ENCODE results near the gene PLA2G4D.

PLA2G4D gene, protein sequence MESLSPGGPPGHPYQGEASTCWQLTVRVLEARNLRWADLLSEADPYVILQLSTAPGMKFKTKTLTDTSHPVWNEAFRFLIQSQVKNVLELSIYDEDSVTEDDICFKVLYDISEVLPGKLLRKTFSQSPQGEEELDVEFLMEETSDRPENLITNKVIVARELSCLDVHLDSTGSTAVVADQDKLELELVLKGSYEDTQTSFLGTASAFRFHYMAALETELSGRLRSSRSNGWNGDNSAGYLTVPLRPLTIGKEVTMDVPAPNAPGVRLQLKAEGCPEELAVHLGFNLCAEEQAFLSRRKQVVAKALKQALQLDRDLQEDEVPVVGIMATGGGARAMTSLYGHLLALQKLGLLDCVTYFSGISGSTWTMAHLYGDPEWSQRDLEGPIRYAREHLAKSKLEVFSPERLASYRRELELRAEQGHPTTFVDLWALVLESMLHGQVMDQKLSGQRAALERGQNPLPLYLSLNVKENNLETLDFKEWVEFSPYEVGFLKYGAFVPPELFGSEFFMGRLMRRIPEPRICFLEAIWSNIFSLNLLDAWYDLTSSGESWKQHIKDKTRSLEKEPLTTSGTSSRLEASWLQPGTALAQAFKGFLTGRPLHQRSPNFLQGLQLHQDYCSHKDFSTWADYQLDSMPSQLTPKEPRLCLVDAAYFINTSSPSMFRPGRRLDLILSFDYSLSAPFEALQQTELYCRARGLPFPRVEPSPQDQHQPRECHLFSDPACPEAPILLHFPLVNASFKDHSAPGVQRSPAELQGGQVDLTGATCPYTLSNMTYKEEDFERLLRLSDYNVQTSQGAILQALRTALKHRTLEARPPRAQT

DNA sequence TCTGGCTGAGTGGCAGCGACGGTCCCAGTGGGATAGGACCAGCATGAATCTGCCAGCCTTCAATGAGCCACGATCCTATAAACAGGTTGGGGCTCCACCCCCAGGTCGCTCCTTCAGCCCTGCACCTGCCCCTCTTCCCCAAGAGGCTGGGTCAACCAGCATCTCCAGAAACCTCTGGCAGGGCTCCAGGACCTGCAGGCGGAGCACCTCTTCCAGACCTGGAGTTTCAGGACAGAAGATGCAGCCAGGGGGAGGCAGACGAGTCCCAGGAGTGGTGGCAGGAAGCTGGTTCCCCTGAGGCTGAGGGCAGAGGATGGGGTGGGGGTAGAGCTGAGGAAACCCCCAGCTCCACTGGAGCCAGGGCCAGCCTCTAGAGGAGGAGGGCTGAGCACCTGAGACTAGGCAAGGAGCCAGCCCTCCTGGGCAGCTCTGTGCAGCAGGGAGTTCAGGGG, at the start of gene PLA2G4D:
PLA2G4D (minus strand) TSS at position 51 of the 452 bp plus-strand sequence. CDS start 103 bp downstream, outside the sequence.
- no peak for DNase-seq (ENCODE audit: low read depth in 2 of 2)

DNA sequence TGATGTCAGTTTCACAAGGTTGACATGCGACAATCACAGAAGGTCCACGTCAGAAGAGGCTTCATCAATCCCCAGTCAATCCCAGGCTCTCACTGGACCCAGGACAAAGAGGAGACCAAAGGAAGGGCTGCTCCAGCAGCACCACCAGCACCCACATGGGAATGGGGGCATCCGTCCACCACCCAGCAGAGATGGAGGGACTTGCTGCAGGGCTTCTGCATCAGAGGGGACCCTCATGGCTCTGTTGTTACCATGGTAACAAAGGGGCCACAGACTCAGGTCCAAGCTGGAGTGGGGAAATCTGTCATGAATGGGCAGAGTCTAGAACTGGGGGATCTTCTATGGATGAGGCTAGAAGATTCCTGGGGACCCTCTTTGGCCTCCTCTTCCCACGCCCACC, 49.0 kb upstream of the PLA2G4D start:
- DNase-seq (ENCODE audit: low read depth in 2 of 2): no peak

DNA sequence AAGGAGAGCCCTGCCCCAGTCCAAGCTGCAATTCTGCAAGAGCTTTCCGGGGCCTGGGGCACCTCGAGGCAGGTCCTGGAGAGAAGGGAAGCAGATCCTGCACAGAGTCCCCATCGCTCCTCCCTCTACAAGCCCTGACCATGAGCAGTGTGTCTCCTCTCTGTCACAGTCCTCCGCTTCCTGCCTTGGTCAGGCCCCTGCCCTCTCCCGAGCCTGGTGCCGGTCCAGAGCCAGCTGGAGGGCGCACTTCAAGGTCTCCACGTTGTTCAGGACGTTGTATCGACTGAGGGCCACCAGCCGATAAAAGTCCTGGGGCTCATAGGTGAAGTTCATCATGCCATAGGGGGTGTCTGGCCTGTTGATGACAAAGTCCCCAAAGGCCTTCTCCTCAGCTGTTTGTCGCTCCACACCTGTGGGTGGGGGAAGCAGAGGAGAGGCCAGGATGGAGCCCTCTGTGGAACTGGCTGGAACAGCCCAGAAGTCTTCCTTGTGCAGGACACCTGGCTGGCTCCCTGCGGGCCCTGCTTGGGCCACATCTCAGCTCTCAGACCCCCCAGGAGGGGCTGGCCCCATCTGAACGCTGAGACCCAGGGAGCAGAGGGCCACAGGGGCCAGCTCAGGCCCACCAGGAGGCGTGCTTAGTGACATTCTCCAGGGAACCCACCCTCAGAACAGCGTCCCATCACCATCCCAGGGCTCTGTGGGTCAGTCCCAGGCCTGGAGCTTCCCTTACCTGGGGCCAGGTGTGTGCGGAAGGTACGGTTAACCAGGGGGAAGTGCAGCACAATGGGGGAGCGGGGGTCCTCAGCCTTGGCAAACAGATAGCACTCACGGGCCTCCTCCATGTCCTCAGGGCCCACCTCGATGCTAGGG, 47.7 kb upstream of the PLA2G4D start:
- no peak for DNase-seq (ENCODE audit: low read depth in 2 of 2)

DNA sequence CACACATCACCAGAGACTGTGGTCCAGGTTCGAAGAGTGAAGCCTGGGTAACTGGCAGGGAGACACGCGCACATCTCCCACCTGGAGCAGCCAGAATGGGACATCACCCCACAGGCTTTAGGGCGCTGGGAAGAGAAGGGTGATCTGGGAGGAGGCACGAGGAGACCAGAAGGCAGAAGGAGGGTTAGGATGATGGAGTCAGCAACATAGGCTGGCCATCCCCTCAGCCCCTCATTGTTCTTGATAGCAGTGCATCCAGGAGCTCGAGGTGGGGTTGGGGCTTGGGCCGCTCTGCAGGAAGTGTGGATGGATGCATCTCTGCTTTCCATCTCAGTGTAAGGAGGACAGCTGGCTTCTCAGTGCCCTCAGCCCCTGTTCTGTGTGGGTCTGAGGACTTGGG, 46.9 kb upstream of the PLA2G4D start:
- no peak for DNase-seq (ENCODE audit: low read depth in 2 of 2)

DNA sequence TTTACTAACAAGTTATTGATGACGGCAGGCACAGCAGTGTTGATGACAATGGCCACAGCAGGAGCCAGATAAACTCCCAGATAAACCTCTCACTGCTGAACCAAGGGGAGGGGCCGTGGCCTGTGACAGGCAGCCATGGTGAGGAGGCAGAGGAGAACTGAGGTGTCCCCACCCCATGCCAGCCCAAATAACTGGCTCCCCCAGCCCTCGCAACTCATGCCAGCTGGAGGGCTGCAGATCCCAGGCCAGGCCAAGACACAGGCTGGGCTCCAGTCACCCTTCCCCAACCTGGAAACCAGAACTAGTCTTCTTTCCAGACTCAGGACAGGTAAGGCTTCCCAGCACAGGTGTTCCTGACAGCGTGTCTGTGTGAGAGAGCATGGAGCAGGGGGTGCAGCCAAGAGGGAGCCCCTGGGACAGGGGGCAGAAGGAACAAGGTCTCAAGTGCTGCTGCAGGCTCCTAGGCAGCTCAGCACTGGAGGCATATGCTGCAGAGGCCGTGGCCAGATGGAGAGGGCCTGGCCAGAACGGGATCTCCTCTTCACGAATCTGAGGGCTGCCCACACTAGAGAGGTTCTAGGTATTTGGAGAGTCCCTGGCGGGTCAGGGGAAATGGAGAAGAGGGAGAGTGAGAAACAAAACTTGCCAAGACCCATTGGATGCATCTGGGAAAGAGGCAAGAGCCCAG, 46.2 kb upstream of the PLA2G4D start:
- no peak for DNase-seq (ENCODE audit: low read depth in 2 of 2)

DNA sequence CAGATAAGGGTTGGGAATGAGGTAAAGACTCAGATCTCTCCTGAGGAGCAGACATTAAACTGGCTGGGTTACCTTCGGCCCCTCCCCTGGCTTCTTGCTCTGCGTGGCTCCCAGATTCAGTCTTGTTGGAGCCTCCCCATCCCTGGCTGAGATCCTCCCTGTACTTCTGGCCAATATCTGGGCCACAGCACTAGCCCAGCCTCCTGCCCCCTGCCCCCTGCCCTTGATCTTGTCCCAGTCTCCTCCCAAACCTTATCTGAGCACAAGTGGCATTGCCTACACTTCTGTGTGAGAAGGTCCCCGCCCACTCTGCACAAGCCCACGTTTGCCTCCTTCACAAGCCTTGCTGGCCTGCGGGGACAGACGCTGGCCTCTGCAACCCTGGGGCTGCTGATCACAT, 45.2 kb upstream of the PLA2G4D start:
- DNase-seq (ENCODE audit: low read depth in 2 of 2): no peak

DNA sequence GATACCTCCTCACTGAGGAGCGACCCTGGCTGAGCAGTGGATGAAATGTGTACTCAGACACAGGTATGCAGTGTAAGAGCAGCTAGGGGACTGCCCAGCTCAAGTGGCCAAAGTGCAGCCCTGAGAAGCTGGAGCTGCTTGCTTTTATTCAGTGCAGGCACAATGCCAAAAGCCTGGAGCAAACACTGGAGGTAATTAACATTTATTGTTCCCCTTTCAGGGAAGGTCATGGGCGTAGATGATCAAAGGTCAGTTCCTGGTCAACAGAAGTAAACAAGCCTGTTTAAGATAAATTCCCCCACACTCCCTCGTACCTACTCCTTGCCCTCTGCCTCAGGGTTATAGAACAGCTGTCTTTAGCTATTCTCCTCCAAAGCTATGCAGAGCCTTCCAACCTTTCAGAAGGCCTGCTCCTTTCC, 44.6 kb upstream of the PLA2G4D start:
- DNase-seq (ENCODE audit: low read depth in 2 of 2): no peak

DNA sequence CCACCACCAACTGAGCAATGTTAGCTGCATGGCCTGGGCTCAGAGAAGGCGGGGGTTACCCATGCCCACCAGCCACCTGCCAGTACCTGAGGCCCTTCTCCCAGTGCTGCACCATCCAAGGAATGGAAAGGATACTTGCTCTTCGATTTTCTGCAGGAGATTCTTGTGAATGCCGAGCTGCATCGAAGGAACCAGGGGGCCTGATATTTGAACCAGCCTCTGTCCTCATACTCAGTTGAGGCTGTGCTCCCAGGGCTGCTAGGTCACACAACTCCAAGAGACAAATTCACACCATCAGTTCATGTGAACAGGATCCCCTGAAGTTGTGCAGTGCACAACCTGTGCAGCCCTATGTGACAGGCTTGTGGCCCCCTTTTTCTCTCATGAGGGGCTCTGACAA, 44.0 kb upstream of the PLA2G4D start:
- DNase-seq (ENCODE audit: low read depth in 2 of 2): no peak

DNA sequence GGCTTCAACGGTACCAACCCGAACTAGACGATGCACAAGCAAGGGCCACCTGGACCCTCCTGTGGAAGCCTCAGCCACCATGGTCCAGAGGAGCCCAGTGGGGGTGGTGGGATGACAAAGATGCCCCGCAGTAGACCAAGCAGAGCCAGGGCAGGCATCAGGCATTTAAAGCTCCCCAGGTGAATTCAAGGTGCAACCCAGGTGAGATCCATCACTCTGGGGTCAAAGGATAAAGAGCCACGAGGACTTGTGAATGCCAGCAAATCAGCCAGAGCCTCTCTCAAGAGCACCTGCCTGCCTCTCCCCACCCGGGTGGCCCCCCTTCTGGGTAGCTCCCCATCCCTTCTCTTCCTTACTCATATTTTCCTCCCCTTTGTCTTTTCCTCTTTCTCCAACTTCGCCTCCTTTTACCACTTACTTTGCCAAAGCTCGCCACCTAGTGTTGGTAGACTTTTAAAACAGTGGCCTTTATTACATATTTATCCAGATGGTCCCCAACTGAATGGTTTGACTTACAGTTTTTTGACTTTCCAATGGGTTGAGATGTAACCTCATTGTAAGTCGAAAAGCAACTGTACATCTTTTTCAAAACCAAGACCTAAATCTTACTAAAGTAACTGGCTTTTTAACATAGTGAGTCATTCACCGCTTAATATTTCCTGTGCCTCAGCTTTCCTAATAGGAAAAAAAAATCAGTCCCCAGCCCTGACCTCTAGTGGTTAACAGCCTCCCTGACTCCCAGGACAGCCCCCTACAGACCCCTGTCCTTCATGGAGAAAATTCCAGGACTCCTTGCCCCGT, 43.3 kb upstream of the PLA2G4D start:
- DNase-seq (ENCODE audit: low read depth in 2 of 2): no peak

DNA sequence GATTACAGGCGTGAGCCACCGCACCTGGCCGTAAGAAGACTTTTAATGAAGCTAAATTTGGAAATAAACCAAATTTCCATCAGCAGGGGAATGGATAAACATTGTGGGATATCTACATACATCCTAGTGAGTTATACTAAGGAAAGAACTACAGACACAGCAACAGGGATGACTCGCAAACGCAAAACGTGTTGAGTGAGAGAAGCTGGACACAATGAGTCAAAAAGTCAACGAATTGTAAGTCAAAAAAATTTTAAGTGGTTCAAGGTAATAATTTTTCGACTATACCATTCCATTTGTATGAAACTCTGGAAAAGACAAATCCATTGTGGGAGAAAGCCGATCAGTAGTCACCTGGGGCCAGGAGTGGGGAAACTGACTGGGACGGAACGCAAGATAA, 42.2 kb upstream of the PLA2G4D start:
- no peak for DNase-seq (ENCODE audit: low read depth in 2 of 2)

DNA sequence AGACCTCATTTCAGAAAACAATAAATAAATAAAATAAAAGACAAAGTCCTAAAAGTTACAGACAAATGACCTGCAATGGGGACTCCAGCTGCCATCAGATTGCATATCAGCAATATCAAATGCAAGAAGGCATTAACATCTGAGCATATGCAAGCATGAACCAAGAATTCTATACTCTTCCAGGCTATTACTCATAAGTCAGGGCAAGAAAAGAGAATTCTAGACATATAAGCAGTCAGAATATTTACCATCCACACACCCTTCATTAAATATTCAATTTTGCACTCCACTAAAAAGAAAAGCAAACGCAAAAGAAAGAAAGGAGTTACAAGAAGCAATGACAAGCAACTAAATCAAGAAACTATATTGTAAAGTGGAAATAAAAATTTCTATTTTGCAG, 41.0 kb upstream of the PLA2G4D start:
- no peak for DNase-seq (ENCODE audit: low read depth in 2 of 2)

DNA sequence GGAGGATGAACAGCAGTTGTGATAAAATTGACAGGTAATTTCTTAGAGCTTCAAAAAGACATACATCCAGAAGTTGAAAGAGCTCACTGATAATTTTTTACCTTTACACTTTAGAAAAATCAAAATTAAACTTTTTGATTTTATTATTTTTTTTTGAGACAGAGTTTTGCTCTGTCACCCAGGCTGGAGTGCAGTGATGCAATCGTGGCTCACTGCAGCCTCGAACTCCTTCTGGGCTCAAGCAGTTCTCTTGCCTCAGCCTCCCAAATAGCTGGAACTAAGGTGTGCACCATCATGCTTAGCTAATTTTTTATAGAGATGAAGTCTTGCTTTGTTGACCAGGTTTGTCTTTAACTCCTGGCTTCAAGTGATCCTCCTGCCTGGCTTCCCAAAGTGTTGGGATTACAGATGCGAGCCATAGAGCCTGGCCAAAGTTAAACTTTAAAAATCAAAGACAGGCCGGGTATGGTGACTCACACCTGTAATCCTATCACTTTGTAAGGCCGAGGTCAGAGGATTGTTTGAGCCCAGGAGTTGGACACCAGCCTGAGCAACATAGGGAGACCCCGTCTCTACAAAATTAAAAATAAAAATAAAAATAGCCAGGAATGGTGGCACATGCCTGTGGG, 40.4 kb upstream of the PLA2G4D start:
- no peak for DNase-seq (ENCODE audit: low read depth in 2 of 2)

DNA sequence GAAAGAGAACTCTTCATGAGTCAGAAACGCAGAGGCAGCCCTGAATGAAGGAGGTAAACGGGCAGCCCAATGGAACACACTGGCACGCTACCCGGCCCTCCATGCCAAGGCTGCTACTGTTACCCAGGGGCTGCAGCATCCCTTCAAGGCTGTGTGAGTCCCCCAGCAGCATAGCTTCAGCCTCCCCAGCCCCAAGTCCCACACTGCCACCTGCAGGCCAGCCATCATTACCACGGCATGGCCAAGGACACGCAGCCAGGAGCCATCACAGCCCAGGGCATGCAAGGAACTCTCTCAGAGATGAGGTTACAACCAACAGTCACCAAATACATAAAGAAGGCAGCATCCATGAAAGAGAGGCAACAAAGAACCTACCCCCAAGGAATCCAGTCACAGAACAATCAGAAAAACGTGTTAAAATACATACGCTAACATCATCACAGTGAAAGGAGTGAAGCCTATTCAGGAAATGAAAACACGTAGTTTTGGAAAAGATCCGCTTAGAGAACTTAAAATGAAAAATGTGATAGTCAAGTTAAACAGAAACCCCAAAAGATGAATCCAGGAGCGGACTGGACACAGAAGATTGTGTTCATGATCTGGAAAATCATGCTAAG, 39.6 kb upstream of the PLA2G4D start:
- peak; percentile 29 to 50 for DNase-seq (ENCODE audit: low read depth in 2 of 2)

DNA sequence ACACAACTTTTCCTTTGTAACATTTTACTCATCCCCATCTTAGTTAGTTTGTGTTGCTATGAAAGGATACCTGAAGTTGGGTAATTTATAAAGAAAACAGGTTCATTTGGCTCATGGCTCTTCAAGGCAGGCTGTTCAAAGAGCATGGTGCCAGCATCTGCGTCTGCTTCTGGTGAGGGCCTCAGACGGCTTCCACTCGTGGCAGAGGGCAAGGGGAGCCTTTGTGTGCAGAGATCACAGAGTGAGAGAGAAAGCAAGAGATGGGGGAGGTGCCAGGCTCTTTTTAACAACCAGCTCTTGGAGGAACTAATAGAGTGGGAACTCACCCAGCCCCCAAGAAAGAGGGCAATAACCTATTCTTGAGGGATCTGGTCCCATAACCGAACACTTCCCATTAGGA, 39.0 kb upstream of the PLA2G4D start:
- no peak for DNase-seq (ENCODE audit: low read depth in 2 of 2)

DNA sequence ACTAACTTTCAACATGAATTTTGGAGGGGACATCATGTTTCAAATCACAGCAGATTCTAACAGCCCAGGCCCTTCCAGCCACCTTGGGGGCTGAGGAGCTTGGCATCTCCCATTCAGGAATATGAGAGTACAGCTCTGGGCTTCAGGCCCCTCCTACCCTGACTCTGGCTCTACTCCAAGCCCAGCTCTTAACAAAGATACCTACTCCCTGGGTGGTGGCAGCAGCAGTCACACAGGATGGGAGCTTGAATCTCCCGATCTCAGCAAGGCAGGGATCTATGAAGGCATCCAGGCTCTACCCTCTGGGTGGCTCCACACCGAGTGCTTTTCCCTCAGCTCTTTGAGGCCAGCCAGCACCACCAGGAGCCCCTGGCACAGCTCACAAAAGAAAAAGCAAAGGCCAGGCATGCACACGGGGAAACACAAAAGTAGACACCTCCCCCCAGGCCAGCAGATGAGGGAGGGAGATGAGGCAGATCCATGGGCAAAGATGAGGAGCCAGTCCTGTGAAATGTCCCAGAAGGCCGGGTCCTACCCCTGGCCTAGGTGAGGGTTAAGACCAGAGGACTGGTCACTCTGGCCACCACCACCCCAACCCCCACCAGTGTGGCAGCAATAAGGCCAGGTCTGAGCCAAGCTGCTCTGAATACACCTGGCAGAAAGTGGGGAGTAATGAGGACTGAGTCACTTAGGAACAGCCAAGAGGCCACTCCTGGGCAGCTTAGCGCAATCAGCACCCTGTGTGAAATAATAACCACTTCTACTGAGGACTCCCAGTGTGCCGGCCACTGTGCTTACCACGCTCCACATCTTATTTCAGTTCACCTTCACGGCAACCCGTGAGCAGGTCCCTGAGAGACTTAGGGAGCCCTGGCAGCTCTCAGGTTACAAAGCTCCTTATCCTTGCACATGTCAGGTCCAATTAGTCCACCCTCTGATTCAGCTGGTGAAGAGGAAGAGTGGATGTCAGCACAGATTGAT, 37.8 kb upstream of the PLA2G4D start:
- no peak for DNase-seq (ENCODE audit: low read depth in 2 of 2)

DNA sequence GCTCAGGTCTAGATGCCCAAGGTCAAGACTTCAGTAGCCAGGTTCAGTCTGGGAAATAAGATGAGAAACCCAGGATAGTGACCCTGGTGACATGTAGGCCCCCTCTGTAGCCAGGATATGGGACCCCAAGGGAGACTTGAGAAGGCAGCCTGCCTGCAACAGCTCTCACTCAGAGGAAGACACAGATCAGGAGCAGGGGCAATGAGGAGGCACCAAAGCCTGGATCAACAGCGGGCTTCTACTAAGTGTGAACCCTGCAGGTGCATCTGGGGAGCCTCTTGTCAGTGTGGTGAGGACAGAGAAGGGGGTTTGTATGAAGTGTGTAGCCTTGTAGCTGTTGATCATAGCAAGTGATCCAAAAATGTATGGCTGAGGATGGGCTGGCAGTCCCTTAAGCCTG, 36.6 kb upstream of the PLA2G4D start:
- no peak for DNase-seq (ENCODE audit: low read depth in 2 of 2)

DNA sequence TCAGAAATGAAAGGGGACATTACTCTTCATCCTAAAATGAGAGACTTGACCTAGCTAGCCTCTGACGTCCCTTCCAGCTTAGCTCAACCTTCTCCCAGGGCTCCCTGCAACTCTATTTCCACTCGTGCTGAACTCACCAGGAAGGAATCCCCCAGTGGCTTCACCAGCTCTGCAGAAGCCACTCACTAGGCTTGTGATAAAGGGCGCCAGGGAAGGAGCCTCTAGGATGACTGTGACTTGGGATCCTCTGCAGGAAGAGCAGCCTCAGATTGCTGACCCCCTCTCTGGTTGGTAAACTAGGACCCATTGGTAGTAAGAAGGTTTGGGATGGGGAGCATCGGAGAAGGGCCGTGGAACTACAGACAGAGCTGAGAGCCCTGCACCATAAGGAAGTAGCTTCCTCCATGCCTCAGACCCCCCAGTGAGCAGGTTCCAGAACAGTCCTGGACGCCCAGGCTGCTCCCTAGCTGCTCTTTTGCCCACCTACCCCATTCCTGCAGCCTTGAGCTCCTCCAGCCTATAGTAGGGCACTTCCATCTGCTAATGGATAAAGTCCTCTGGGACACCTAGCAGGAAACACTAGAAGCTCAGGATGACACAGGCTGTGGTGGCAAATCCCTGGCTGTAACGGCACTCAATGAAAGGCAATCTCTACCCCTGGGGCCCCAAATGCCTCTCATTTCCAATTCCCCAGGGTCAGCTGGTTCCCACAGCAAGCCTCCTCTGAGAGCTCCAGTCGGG, 36.1 kb upstream of the PLA2G4D start:
- DNase-seq (ENCODE audit: low read depth in 2 of 2): no peak

DNA sequence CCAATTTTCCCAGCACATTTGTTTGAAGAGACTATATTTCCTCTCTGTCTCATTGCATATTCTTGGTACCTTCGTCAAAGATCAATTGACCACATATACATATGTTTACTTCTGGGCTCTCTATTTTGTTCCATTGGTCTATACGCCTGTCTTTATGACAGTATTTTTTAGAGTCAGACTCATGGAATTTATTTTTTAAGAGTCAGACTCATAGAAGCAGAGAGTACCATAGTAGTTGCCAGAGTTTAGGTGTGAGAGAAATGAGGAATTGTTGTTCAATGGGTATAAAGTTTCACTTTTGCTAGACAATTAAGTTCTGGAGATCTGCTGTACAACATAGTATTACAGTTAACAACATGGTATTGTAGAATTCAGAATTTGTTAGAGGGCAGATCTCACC, 35.0 kb upstream of the PLA2G4D start:
- no peak for DNase-seq (ENCODE audit: low read depth in 2 of 2)
